SJSA1 (cell line): ENCODE results near the gene STMN1. TPM values are rescaled to one million over a fixed set of nuclear protein-coding genes. Genes with fewer than 3 reads are reported as not detected.

Experiments used
- DNase-seq, 2 experiments: peaks; one replicate each; pipeline ENCODE4 v3.0.0-alpha.2; 2015 to 2020; ENCODE audit warnings: low spot score in 2 of 2, low read depth in 1 of 2
- H3K27ac ChIP-seq: fragments of 250-450 bp; sonication (Bioruptor Pico); 2 replicates; pipeline ENCODE4 v1.5.1; 2020; ENCODE audit warnings: mild to moderate bottlenecking, moderate library complexity
- H3K27me3 ChIP-seq: fragments of 250-450 bp; sonication (Bioruptor Pico); replicated peaks from 2 replicates; pipeline ENCODE4 v1.5.1; 2020; ENCODE audit warnings: mild to moderate bottlenecking, moderate library complexity
- H3K36me3 ChIP-seq: fragments of 250-450 bp; sonication (Bioruptor Pico); 2 replicates; pipeline ENCODE4 v1.5.1; 2020; ENCODE audit warnings: mild to moderate bottlenecking
- H3K4me1 ChIP-seq: fragments of 250-450 bp; sonication (Bioruptor Pico); replicated peaks from 2 replicates; pipeline ENCODE4 v1.6.1; 2021; ENCODE audit warnings: mild to moderate bottlenecking
- H3K4me3 ChIP-seq: fragments of 250-450 bp; sonication (Bioruptor Pico); 2 replicates; pipeline ENCODE4 v1.5.1; 2020; ENCODE audit warnings: mild to moderate bottlenecking
- H3K9me3 ChIP-seq: fragments of 250-450 bp; sonication (Bioruptor Pico); replicated peaks from 2 replicates; pipeline ENCODE4 v1.5.1; 2020; ENCODE audit warnings: mild to moderate bottlenecking
- total RNA-seq: library from RNA; depleted of rRNA; stranded (reverse); fragments of >200 nt; shearing (Covaris generic); gene quantifications from 2 replicates; pipeline ENCODE4 v1.2.3, GENCODE V29; 2014

STMN1 gene
- total RNA-seq, 1 experiment from 2014 or later = 325 TPM

- H3K27me3 ChIP-seq = no peaks in the 10 kb centered on the region
- DNase-seq = peak; percentile 80 to 90
- H3K36me3 ChIP-seq = peaks cover 62% of the 10 kb centered on the region
- H3K4me3 ChIP-seq = no peak overlapping the region
- H3K4me1 ChIP-seq = peaks cover 35% of the 10 kb centered on the region
- no peaks in the 10 kb centered on the region for H3K9me3 ChIP-seq
- no peak overlapping the region for H3K27ac ChIP-seq
Observed at GRCh38 chr1:25895365-25895990, 10.7 kb downstream of the STMN1 start.

GRCh38 chr1:25893116-25893515 is 13.1 kb downstream of the STMN1 start:
- H3K4me1 ChIP-seq = peaks cover 38% of the 10 kb centered on the region
- H3K4me3 ChIP-seq = no peak overlapping the region
- no peaks in the 10 kb centered on the region for H3K27me3 ChIP-seq
- H3K9me3 ChIP-seq = no peaks in the 10 kb centered on the region
- H3K36me3 ChIP-seq = peaks cover 47% of the 10 kb centered on the region
- no peak for DNase-seq
- peak overlapping the region; percentile 74 for H3K27ac ChIP-seq

DNA sequence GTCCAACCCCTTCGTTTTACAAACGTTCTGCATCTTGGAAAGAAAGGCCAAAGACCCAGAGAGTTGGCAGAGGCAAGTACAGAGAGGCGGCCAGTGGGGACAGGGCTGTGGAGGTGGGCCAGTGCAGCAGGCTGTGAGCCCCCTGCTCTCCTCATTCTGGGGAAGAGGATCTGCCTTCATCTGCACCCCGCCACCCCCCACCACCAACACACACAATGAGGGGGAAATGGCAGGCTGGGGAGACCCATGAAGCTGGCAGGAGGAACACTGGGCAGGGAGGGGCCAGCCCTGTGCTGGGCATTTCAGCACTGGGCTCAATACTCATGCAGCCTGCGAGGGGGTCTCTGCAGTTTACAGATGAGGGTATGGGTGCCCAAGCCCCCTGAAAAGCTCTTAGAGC is 14.6 kb downstream of the STMN1 start:
- H3K4me3 ChIP-seq = no peak overlapping the region
- no peak for DNase-seq
- H3K36me3 ChIP-seq = peaks cover 36% of the 10 kb centered on the region
- H3K9me3 ChIP-seq = no peaks in the 10 kb centered on the region
- no peaks in the 10 kb centered on the region for H3K27me3 ChIP-seq
- H3K4me1 ChIP-seq = peaks cover 37% of the 10 kb centered on the region
- H3K27ac ChIP-seq = peak overlapping the region; percentile 74

GRCh38 chr1:25890239-25891034 is 15.8 kb downstream of the STMN1 start:
- no peak overlapping the region for H3K4me3 ChIP-seq
- H3K4me1 ChIP-seq = peaks cover 28% of the 10 kb centered on the region
- no peak overlapping the region for H3K27ac ChIP-seq
- no peak for DNase-seq
- peaks cover 25% of the 10 kb centered on the region for H3K36me3 ChIP-seq
- no peaks in the 10 kb centered on the region for H3K9me3 ChIP-seq
- H3K27me3 ChIP-seq = no peaks in the 10 kb centered on the region

GRCh38 chr1:25889470-25889869 is 16.7 kb downstream of the STMN1 start:
- H3K9me3 ChIP-seq = no peaks in the 10 kb centered on the region
- no peaks in the 10 kb centered on the region for H3K27me3 ChIP-seq
- no peak overlapping the region for H3K4me3 ChIP-seq
- H3K27ac ChIP-seq = no peak overlapping the region
- DNase-seq = no peak
- H3K36me3 ChIP-seq = peaks cover 22% of the 10 kb centered on the region
- H3K4me1 ChIP-seq = peaks cover 28% of the 10 kb centered on the region

DNA sequence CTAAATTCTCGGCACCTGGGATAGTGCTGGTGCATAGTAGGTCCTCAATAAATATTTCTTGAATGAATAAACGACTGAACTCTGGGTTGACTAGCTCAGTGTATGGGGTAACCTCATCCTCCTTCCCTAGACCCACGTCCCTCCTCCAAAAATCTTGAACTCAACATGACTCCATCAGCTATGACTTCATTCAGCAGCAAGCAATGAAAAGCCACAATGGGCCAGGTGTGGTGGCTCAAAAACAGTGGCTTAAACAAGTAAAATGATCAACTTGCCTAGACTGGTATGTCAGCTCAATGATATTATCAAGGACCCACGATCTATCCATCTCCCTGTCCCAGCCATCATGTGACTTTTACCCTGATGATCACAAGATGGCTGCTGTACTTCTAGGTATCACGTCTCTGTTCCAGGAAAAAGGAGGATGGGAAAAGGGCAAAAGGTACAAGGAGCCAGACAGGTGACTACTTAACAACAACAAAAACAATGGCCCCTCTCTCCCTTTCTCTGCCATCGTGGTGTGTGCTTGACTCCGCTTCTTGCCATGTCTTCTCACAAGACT is 17.7 kb downstream of the STMN1 start:
- Histone ChIP-seq H3K4me1 (peaks cover 28% of the 10 kb centered on the region), H3K27me3 (no peaks in the 10 kb centered on the region), H3K9me3 (no peaks in the 10 kb centered on the region), H3K36me3 (peaks cover 13% of the 10 kb centered on the region; the same call in 1 of the 2 replicates), H3K4me3 (no peak overlapping the region), H3K27ac (no peak overlapping the region)
- no peak for DNase-seq

GRCh38 chr1:25885602-25886001 is 20.6 kb downstream of the STMN1 start:
- H3K27ac ChIP-seq = no peak overlapping the region
- H3K9me3 ChIP-seq = no peaks in the 10 kb centered on the region
- peaks cover 9% of the 10 kb centered on the region; the same call in 1 of the 2 replicates for H3K36me3 ChIP-seq
- no peak overlapping the region for H3K4me3 ChIP-seq
- DNase-seq = no peak
- peaks cover 5% of the 10 kb centered on the region; the same call in 1 of the 2 replicates for H3K4me1 ChIP-seq
- no peaks in the 10 kb centered on the region for H3K27me3 ChIP-seq

DNA sequence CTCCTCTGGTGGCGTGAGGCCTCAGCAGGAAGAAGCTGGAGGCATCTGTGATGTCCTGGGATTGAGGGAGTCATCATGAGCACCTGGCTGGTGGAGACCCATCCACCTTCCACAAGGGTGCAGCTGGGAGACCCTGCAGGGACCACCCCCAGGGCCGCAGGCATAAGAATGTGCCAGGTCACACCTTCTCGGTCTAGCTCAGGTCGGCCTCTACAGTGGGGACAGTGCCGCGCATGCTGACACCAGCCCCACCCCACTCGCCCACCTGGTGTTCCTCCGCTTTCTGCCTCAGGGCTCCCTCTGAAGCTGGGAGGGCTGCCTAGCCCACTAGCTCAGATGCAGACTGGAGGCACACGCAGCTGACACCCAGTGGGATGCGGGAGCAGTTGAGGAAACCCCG is 25.0 kb downstream of the STMN1 start:
- H3K27me3 ChIP-seq = 0 out of 2 replicates have a peak, but pooled peaks cover 2% of the 10 kb centered on the region
- H3K4me3 ChIP-seq = no peak overlapping the region
- no peaks in the 10 kb centered on the region for H3K4me1 ChIP-seq
- DNase-seq = no peak
- H3K9me3 ChIP-seq = no peaks in the 10 kb centered on the region
- no peak overlapping the region for H3K27ac ChIP-seq
- no peaks in the 10 kb centered on the region for H3K36me3 ChIP-seq

GRCh38 chr1:25880518-25880917 is 25.7 kb downstream of the STMN1 start:
- Histone ChIP-seq H3K4me3 (no peak overlapping the region), H3K27ac (no peak overlapping the region), H3K36me3 (no peaks in the 10 kb centered on the region), H3K27me3 (0 out of 2 replicates have a peak, but pooled peaks cover 2% of the 10 kb centered on the region), H3K4me1 (peaks cover 5% of the 10 kb centered on the region), H3K9me3 (no peaks in the 10 kb centered on the region; the same call in 1 of the 2 replicates)
- no peak for DNase-seq

- Histone ChIP-seq H3K27me3 (0 out of 2 replicates have a peak, but pooled peaks cover 2% of the 10 kb centered on the region), H3K4me1 (peaks cover 14% of the 10 kb centered on the region), H3K9me3 (no peaks in the 10 kb centered on the region; the same call in 1 of the 2 replicates), H3K36me3 (no peaks in the 10 kb centered on the region), H3K4me3 (no peak overlapping the region), H3K27ac (no peak overlapping the region)
- DNase-seq = no peak
Observed at GRCh38 chr1:25879675-25880074, 26.5 kb downstream of the STMN1 start.

GRCh38 chr1:25878690-25879089 is 27.5 kb downstream of the STMN1 start:
- Histone ChIP-seq H3K4me1 (peaks cover 17% of the 10 kb centered on the region), H3K27me3 (0 out of 2 replicates have a peak, but pooled peaks cover 2% of the 10 kb centered on the region), H3K9me3 (no peaks in the 10 kb centered on the region; the same call in 1 of the 2 replicates), H3K36me3 (no peaks in the 10 kb centered on the region), H3K4me3 (no peak overlapping the region), H3K27ac (no peak overlapping the region)
- DNase-seq = no peak

DNA sequence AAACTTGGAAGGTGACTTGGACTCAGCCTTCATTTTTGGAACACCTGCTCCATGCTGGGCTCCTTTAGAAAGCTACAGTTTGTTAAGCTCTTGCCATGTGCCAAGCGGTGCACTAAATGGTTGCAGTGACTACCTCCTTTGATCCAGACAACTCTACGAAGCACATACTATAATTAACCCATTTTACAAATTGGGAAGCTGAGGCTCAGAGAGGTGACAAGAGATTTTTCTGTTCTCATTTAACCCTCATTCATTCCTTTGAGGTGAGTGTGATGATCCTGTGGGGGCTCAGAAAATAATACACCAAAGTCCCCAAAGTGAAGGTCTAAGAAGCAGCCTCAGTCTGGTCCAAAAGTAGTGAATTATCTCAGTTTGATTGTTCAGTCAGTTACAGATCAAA is 29.1 kb downstream of the STMN1 start:
- Histone ChIP-seq H3K36me3 (no peaks in the 10 kb centered on the region), H3K27ac (no peak overlapping the region), H3K27me3 (0 out of 2 replicates have a peak, but pooled peaks cover 2% of the 10 kb centered on the region), H3K9me3 (no peaks in the 10 kb centered on the region; the same call in 1 of the 2 replicates), H3K4me3 (no peak overlapping the region), H3K4me1 (peaks cover 17% of the 10 kb centered on the region)
- no peak for DNase-seq

DNA sequence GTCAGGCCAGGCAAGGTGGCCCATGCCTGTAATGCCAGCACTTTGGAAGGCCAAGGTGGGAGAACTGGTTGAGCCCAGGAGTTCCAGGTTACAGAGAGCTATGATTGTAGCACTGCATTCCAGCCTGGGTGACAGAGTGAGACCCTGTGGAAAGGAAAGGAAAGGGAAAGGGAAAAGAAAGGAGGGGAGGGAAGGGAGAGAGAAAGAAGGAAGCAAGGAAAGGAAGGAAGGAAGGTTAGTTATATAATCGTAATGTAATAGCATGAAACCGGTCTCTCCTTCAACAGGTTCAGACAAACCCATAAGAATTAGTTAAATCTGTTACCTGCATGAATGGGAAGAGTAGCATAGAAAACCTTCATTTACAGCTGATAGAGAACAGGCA is 29.5 kb downstream of the STMN1 start:
- no peak overlapping the region for H3K27ac ChIP-seq
- no peaks in the 10 kb centered on the region; the same call in 1 of the 2 replicates for H3K9me3 ChIP-seq
- no peaks in the 10 kb centered on the region for H3K36me3 ChIP-seq
- DNase-seq = no peak
- 0 out of 2 replicates have a peak, but pooled peaks cover 2% of the 10 kb centered on the region for H3K27me3 ChIP-seq
- H3K4me3 ChIP-seq = no peak overlapping the region
- H3K4me1 ChIP-seq = peaks cover 17% of the 10 kb centered on the region
